ENCODE data around the gene COL6A3.

DNA sequence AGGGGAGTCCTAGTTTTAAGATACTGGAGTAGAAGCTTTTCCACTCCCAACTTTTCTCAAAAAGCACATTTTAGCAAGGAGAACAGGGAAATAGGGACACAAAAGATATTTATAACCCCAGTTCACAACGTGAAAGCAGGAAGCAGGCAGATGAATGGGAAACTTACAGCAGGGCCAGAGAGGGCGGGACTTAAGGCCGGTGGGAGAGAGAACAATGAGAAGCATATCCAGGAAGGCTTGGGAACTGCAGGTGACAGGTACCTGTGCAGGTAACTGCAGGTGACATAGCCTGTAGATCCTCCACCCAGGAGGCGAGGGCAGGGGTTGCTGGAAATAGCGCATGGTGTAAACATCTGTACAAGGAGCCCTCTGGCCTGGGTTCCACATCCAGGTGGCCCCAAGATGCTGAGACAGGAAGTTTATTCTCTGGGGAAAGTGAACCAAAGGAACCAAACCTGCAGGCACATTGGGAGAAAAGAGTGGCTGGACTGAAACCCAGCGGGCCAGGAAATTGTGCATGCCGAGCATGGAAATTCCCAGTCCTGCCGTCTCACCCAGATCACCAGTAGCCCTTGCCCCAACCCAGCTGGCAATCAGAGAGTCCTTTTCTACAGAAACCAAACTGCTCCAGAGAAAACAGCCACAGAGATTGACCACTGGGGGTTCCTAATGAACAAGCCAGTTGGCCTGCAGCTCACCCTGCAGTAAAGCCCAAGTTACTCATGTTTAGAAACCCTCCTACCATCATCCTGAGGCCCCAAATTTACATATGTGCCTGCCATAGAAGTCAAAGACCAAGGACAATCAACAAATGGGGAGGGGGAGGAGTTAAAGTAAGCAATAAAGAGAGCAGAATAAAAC lies 24.3 kb upstream of the COL6A3 start:
- TF ChIP-seq, protein P1, sequence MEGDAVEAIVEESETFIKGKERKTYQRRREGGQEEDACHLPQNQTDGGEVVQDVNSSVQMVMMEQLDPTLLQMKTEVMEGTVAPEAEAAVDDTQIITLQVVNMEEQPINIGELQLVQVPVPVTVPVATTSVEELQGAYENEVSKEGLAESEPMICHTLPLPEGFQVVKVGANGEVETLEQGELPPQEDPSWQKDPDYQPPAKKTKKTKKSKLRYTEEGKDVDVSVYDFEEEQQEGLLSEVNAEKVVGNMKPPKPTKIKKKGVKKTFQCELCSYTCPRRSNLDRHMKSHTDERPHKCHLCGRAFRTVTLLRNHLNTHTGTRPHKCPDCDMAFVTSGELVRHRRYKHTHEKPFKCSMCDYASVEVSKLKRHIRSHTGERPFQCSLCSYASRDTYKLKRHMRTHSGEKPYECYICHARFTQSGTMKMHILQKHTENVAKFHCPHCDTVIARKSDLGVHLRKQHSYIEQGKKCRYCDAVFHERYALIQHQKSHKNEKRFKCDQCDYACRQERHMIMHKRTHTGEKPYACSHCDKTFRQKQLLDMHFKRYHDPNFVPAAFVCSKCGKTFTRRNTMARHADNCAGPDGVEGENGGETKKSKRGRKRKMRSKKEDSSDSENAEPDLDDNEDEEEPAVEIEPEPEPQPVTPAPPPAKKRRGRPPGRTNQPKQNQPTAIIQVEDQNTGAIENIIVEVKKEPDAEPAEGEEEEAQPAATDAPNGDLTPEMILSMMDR (conservative IDR thresholded peaks at IDR 0.05 in 1 of 2, IDR thresholded peaks at IDR 0.05 in 1 of 2; ENCODE audit: low read depth in 1 of 2, low read length in 2 of 2): peak in 1 of 2 donors; percentile 4
- TF ChIP-seq EZH2 (IDR thresholded peaks at IDR 0.05; ENCODE audit: low read length, missing control alignments): no peak
